Omental fat pad (tissue), 4 donors: ENCODE results near the gene RGS6. TPM values are rescaled to one million over a fixed set of nuclear protein-coding genes. Genes with fewer than 3 reads are reported as not detected.

Experiments
- ATAC-seq: fragments of 150-250 bp; one replicate; pipeline ENCODE4 v1.9.1; 2016; ENCODE audit warnings: mild to moderate bottlenecking, moderate library complexity; ENCODE audit not compliant: low FRiP score
- DNase-seq: peaks from one replicate; pipeline ENCODE4 v3.0.0-alpha.2; 2019; ENCODE audit warnings: low spot score
- CTCF ChIP-seq, 3 donors: fragments of 450-650 bp; IDR thresholded peaks; one replicate each; pipeline ENCODE4 v1.5.1; 2016 to 2017; ENCODE audit warnings: antibody characterized with exemption in 3 of 3, mild to moderate bottlenecking in 3 of 3, moderate library complexity in 2 of 3
- total RNA-seq, 4 donors: library from RNA; depleted of rRNA; stranded (reverse); fragments of >200 nt; gene quantifications; one replicate each; pipeline ENCODE4 v1.1.0, GENCODE V29; 2016

Gene RGS6
- total RNA-seq, 4 donors from 2014 or later = 5.2 to 27.3 (median 6.9) TPM

GRCh38 chr14:72247896-72248465 lies 315.8 kb downstream of the RGS6 start:
- DNase-seq (no peak), ATAC-seq (no peak)
- no peak for TF ChIP-seq CTCF (IDR thresholded peaks at IDR 0.05)

GRCh38 chr14:72253503-72253902 lies 321.3 kb downstream of the RGS6 start:
- DNase-seq (no peak), ATAC-seq (no peak)

GRCh38 chr14:72254202-72254936 lies 322.1 kb downstream of the RGS6 start:
- no peak for TF ChIP-seq CTCF (IDR thresholded peaks at IDR 0.05)
- ATAC-seq = no peak
- no peak for DNase-seq

More at GRCh38 chr14:72253503-72253902, 321.3 kb downstream of the RGS6 start:
- no peak for TF ChIP-seq CTCF (IDR thresholded peaks at IDR 0.05)

GRCh38 chr14:72254937-72255472 lies 322.8 kb downstream of the RGS6 start:
- no peak for ATAC-seq
- TF ChIP-seq CTCF (IDR thresholded peaks at IDR 0.05) = no peak
- no peak for DNase-seq

GRCh38 chr14:72256055-72256454 lies 323.8 kb downstream of the RGS6 start:
- no peak for ATAC-seq
- no peak for TF ChIP-seq CTCF (IDR thresholded peaks at IDR 0.05)
- DNase-seq = no peak

- no peak for ATAC-seq
- DNase-seq = no peak
- TF ChIP-seq CTCF (IDR thresholded peaks at IDR 0.05) = no peak
Observed at GRCh38 chr14:72261068-72261467, 328.8 kb downstream of the RGS6 start.

GRCh38 chr14:72262771-72263170 lies 330.5 kb downstream of the RGS6 start:
- ATAC-seq (no peak), DNase-seq (no peak)
- TF ChIP-seq CTCF (IDR thresholded peaks at IDR 0.05) = no peak
